A673 (cell line): Measurements from ENCODE around the gene POLDIP3.
"Not testable (repeated sequence)": the region's sequence is repeated elsewhere in the genome, so short reads cannot be mapped to it uniquely, and the experiment has no call there.

Source experiments
- EZH2 ChIP-seq: fragments of 200-600 bp; sonication (generic); IDR thresholded peaks from 2 replicates; pipeline ENCODE4 v1.6.1; 2017; ENCODE audit warnings: borderline replicate concordance, low read depth, mild to moderate bottlenecking, mixed read lengths, antibody characterized with exemption, low read length; ENCODE audit not compliant: poor library complexity, severe bottlenecking
- TF ChIP-seq, protein P1 (sequence below): fragments of 300-800, 200-600 bp; sonication (generic); conservative IDR thresholded peaks from 2 replicates; pipeline ENCODE4 v1.5.1; 2017; ENCODE audit warnings: low read depth, mild to moderate bottlenecking, antibody characterized with exemption, low read length, moderate library complexity, mixed read lengths

DNA sequence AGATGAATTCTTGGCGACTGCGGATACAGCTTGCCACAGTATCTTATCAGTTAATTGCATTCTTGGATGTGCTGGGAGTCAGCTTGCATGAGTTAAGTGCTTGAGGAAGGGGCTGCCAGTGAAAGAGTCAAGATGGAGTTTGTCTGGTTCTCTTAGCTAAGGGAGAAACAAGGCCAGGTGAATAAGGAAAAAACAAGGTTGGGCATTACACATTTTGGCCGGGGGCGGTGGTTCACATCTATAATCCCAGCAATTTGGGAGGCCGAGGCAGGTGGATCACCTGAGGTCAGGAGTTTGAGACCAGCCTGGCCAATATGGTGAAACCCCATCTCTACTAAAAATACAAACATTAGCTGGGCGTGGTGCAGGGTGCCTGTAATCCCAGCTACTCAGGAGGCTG is 66.6 kb downstream of the POLDIP3 start:
- TF ChIP-seq, protein P1, sequence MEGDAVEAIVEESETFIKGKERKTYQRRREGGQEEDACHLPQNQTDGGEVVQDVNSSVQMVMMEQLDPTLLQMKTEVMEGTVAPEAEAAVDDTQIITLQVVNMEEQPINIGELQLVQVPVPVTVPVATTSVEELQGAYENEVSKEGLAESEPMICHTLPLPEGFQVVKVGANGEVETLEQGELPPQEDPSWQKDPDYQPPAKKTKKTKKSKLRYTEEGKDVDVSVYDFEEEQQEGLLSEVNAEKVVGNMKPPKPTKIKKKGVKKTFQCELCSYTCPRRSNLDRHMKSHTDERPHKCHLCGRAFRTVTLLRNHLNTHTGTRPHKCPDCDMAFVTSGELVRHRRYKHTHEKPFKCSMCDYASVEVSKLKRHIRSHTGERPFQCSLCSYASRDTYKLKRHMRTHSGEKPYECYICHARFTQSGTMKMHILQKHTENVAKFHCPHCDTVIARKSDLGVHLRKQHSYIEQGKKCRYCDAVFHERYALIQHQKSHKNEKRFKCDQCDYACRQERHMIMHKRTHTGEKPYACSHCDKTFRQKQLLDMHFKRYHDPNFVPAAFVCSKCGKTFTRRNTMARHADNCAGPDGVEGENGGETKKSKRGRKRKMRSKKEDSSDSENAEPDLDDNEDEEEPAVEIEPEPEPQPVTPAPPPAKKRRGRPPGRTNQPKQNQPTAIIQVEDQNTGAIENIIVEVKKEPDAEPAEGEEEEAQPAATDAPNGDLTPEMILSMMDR, result not testable (repeated sequence)
- TF ChIP-seq EZH2, result not testable (repeated sequence)
